ENCODE results near the gene SERPINA6.

SERPINA6 gene

DNA sequence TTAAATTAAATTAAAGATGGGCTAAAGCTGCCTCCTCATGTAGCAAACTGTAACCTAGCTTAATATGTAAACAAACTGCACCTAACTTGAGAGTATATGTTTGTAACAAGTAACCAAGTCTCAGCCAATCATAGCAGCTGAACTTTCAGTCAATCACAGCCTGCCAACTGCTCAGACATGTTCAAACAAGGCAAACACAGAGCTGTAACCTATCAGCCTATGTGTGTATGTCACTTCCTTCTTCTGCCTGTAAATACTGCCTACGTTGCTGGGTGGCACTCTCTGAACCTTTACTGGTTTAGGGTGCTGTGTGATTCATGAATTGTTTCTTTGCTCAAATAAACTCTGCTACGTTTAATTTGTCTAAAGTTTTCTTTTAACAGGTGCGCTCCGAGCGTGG is 2.9 kb downstream of the SERPINA6 start:
- DNase-seq = peak; percentile 20

- DNase-seq = no peak
Measured at GRCh38 chr14:94317259-94317658, 5.9 kb downstream of the SERPINA6 start.

DNA sequence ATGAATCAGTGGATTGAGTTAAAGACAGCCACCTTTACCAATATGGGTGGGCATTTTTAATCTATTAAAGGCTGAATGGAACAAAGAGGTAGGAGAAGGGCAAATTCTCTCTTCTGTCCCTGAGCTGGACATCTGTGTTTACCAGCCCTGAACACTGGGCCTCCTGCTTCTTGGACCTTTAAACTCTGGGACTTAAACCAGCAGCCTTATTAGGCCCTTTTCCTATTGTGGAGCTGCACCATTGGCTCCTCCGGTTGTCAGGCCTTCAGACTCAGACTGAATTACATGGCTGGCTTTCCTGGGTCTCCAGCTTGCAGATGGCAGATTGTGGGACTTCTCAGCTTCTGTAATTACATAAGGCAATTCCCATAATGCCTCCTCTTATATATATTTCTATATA is 6.4 kb downstream of the SERPINA6 start:
- DNase-seq = no peak

- no peak for DNase-seq
Measured at GRCh38 chr14:94314890-94315289, 8.2 kb downstream of the SERPINA6 start.

DNA sequence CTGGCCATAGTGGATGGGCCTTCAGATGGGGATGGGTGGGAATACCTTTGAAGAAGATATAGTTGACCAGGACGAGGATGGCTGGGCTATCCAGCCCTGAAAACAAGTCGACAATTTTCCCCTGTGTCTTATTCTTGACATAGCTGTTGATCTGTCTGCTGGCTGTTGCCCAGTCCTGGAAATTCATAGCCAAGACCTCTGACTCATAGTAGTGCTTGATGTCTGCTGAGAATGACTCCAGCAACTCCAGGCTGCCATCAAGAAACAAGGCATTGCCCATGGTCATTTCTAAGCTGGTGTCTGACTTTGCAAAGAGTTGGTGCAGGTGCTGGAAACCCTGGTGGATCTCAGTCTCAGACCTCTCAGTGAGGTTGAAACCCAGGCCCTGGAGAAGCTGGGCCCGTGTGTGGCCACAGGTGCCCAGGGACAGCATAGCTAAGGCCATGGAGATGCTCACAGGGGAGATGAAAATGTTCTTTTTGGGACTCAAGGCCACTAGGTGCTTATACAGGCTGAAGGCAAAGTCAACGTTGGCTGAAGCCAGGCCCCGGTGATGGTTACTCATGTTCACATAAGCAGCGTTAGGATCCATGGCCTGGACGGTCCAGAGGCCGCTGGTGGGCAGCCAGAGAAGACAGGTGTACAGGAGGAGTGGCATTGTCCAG is 9.0 kb downstream of the SERPINA6 start:
- DNase-seq = peak; percentile 24

GRCh38 chr14:94312481-94313246 is 10.5 kb downstream of the SERPINA6 start:
- no peak for DNase-seq

- DNase-seq = no peak
Measured at GRCh38 chr14:94310248-94310647, 12.9 kb downstream of the SERPINA6 start.

- no peak for DNase-seq
Measured at GRCh38 chr14:94309721-94310120, 13.4 kb downstream of the SERPINA6 start.

DNA sequence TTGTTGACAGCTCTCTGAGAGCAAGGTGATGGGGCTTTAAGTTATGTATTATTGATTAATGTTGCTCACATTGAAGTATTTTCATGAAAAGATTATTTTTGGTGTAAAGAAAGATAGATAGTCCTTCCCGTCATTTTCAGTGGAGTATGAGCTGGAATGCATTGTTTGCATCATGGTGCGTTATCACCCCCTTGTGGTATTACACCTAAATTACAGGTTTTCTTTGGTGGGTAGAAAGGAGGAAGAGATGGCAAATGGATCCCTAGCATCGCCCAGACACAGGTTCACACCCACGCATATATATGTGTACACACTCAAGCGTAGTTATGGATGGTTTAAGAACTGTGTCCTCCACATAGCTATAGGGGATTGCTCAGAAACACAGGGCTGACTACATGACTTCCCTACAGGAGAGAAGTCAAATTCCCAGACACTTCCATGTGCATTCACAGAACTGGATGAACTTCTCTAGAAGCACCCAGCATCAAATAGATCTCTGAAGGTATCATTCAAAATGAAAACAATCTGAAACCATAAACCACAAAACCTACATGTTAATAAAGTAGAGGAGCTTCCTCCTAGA is 15.6 kb downstream of the SERPINA6 start:
- DNase-seq = peak; percentile 21

- DNase-seq = no peak
Measured at GRCh38 chr14:94306047-94306978, 16.8 kb downstream of the SERPINA6 start.

- no peak for DNase-seq
Measured at GRCh38 chr14:94305620-94306019, 17.5 kb downstream of the SERPINA6 start.

GRCh38 chr14:94304243-94304642 is 18.9 kb downstream of the SERPINA6 start:
- no peak for DNase-seq

GRCh38 chr14:94303111-94303510 is 20.0 kb downstream of the SERPINA6 start:
- DNase-seq = no peak

GRCh38 chr14:94298130-94298529 is 25.0 kb downstream of the SERPINA6 start:
- DNase-seq = no peak

GRCh38 chr14:94296181-94296545 is 27.0 kb downstream of the SERPINA6 start:
- peak; percentile 47 for DNase-seq

DNA sequence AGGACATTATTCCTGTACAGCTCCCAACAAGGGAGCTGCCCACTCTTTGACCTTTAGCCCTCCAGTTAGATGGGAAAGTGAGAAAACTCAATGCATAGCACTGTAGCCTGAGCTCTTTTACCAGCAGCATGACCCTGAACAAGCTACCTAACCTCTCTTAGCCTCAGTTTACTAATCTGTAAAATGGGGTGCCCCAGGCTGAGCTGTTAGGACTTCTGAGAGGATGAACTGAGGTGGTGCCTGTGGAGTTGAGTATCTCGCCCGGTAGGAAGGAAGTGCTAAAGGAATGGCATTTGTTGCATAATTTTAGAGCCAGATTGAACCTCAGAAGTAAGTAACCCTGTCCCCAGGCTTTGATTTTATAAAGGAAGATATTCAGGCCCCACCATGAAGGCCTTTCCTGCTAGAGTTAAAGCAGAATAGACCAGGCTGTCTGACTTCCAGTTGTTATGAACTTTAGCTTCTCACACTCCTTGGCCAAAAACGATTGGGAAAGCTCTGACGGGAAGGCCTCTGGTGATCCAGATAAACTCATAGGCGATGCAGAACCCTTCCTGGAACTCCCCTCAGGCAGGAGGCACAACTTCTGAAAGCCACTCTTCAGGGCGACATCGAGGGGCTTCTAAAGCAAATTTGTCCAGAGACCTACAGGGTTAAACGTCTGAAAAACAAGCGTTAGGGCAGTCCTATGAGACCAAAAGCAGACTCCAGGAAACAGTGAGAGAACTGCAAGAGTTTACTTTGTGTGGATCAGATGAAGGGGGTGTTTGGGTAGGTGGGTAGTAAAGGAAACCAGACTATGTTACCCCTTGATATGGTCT is 27.6 kb downstream of the SERPINA6 start:
- DNase-seq = no peak

GRCh38 chr14:94293578-94293924 is 29.6 kb downstream of the SERPINA6 start:
- DNase-seq = no peak

- no peak for DNase-seq
Measured at GRCh38 chr14:94292872-94293577, 30.1 kb downstream of the SERPINA6 start, which contains the start of gene SERPINA10. SERPINA10 (minus strand) TSS chr14:94293268; CDS start chr14:94290593, 2,675 bp downstream.

DNA sequence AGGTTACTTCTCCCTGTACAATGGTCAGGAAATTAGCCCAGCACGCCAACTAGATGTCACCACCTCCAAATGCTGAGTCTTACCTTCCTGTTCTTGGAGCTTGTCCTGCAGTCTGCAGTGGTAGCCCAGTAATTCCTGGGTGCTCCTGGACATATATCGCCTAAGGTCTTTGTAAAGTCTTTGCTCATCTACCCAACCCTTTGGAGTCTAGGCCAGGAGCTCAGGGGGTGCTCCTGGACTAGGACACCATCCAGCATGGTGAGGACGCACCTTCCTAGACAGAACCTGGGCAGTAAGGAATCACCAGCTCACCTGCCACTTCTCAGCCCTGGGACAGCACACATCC is 30.6 kb downstream of the SERPINA6 start:
- no peak for DNase-seq

GRCh38 chr14:94291906-94292525 is 31.1 kb downstream of the SERPINA6 start:
- no peak for DNase-seq
